Smooth muscle cell (in vitro differentiated cells): ENCODE results near the gene PJVK. TPM values are rescaled to one million over a fixed set of nuclear protein-coding genes. Genes with fewer than 3 reads are reported as not detected.

ENCODE experiments used
- polyA plus RNA-seq: library from polyadenylated mRNA; unstranded; fragments of >200 nt; fragmentation: Nextera tagmentation; extraction: Ambion mirVana; gene quantifications from 2 replicates; pipeline ENCODE4 v1.2.1, GENCODE V29; 2016
- total RNA-seq: library from RNA; depleted of rRNA; stranded (reverse); fragments of >200 nt; gene quantifications from 2 replicates; pipeline ENCODE4 v1.2.3, GENCODE V29; 2014

PJVK gene
- total and polyA plus RNA-seq, 2 experiments from 2014 or later: 1.9 to 3.3 TPM

Other genes starting within 250 kb of the PJVK start
- gene PRKRA, start 203 bp upstream of the PJVK start, total RNA-seq: 57.5 and 65.0 TPM in 2 replicates
- 45.0 and 48.8 TPM in 2 replicates for gene PRKRA, start 203 bp upstream of the PJVK start, polyA plus RNA-seq
- 125 and 146 TPM in 2 replicates for gene FKBP7, start 27.2 kb downstream of the PJVK start, total RNA-seq
- 165 and 213 TPM in 2 replicates for gene FKBP7, start 27.2 kb downstream of the PJVK start, polyA plus RNA-seq
- 9.9 and 26.4 TPM in 2 replicates for gene PLEKHA3, start 29.1 kb downstream of the PJVK start, total RNA-seq
- 37.9 and 38.2 TPM in 2 replicates for gene PLEKHA3, start 29.1 kb downstream of the PJVK start, polyA plus RNA-seq